ENCODE data around the gene RAB3B.

- TF ChIP-seq CTCF (IDR thresholded peaks at IDR 0.05), result no peak
- TF ChIP-seq EP300 (IDR thresholded peaks at IDR 0.05; ENCODE audit: low read depth), result no peak
These were observed 57.2 kb downstream of the RAB3B start for GRCh38 chr1:51933344-51933743.

Data from transverse colon (tissue), 3 donors.